Subcutaneous adipose tissue (tissue), 4 donors: ENCODE measurements around the gene SCN1A. TPM values are rescaled to one million over a fixed set of nuclear protein-coding genes. Genes with fewer than 3 reads are reported as not detected.

Experiments used
- CTCF ChIP-seq: fragments of 450-650 bp; IDR thresholded peaks from one replicate; pipeline ENCODE4 v1.5.1; 2016; ENCODE audit warnings: low read depth, mild to moderate bottlenecking, control low read depth, antibody characterized with exemption, moderate library complexity
- total RNA-seq, 4 donors: library from RNA; depleted of rRNA; stranded (reverse); fragments of >200 nt; gene quantifications; one replicate each; pipeline ENCODE4 v1.1.0, GENCODE V29; 2016

SCN1A gene
- total RNA-seq, 4 donors from 2014 or later, result not detected

- no peak for TF ChIP-seq CTCF
These were observed 96.8 kb downstream of the SCN1A start for GRCh38 chr2:166031054-166031453.

DNA sequence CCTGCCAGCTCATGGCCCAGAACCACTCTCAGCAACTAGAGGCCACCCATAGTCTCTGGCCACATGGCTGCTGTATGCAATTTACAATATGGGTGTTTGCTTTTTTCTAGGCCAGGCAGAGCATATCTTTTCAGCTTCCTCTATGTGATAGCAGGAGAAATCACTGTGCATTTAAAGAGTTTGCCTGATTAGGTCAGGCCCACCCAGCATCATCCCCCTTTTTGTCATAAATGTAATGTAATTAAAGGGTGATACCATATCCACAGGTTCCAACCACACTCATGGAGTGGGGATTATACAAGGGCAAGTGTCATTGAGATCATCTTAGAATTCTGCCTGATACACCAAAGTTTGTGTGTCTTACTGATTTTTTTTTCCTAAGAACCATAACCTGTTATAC lies 102.5 kb downstream of the SCN1A start:
- no peak for TF ChIP-seq CTCF

GRCh38 chr2:166017208-166017607 lies 110.6 kb downstream of the SCN1A start:
- TF ChIP-seq CTCF, result no peak

GRCh38 chr2:166013878-166014277 lies 113.9 kb downstream of the SCN1A start:
- TF ChIP-seq CTCF, result no peak

DNA sequence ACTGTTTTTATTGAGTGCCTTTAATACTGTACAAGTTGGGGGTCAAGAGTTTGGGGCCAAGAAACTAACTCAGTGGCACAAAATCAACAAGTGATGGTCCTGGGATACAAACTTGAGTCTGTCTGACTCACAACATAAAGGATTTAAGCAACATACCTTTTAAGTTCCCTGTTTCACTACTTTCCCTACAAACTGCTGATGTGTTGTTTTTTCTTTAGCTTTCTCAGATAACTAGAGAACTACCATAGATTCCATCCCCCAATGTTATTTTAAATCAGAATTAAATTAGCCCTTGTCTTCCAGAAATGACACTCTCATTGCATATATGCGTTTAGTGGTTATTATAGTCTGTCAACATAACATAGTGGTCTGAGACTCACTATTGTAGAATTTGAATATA lies 116.2 kb downstream of the SCN1A start:
- no peak for TF ChIP-seq CTCF

GRCh38 chr2:166000401-166000800 lies 127.4 kb downstream of the SCN1A start:
- TF ChIP-seq CTCF, result no peak

- no peak for TF ChIP-seq CTCF
These were observed 137.0 kb downstream of the SCN1A start for GRCh38 chr2:165990846-165991245.
